AG04449 (cell line): Measurements from ENCODE around the gene STK33.

Source experiments
- CTCF ChIA-PET: fragments of 350-600 bp; formaldehyde crosslinking; extraction: SDS; loops from one replicate; lab custom pipeline; 2021; ENCODE audit warnings: antibody characterized with exemption; lab: Yijun Ruan, JAX
- POLR2A ChIA-PET: fragments of 400-600, 350-600 bp; formaldehyde crosslinking; extraction: SDS; loops from one replicate; lab custom pipeline; 2020; ENCODE audit warnings: antibody characterized with exemption, inconsistent platforms; lab: Yijun Ruan, JAX
- DNase-seq: peaks from one replicate; pipeline ENCODE4 v3.0.0-alpha.2; 2010; ENCODE audit warnings: low read depth, low spot score
- H3K4me3 ChIP-seq: 2 replicates; pipeline ENCODE4 v1.5.1; 2011; ENCODE audit warnings: low read depth, mild to moderate bottlenecking, control low read depth, low read length
- TF ChIP-seq, protein P1 (sequence below): IDR thresholded peaks from one replicate; pipeline ENCODE4 v1.5.1; 2011; ENCODE audit warnings: mild to moderate bottlenecking, moderate library complexity, low read length, control low read depth, inconsistent platforms; ENCODE audit not compliant: insufficient read depth; ENCODE audit errors: missing control alignments

STK33 gene

GRCh38 chr11:8598506-8598905 is 4.5 kb upstream of the STK33 start:
- no peak overlapping the region for H3K4me3 ChIP-seq
- POLR2A ChIA-PET, result no interaction called here
- DNase-seq, result no peak
- CTCF ChIA-PET, result no interaction called here
- TF ChIP-seq, protein P1, sequence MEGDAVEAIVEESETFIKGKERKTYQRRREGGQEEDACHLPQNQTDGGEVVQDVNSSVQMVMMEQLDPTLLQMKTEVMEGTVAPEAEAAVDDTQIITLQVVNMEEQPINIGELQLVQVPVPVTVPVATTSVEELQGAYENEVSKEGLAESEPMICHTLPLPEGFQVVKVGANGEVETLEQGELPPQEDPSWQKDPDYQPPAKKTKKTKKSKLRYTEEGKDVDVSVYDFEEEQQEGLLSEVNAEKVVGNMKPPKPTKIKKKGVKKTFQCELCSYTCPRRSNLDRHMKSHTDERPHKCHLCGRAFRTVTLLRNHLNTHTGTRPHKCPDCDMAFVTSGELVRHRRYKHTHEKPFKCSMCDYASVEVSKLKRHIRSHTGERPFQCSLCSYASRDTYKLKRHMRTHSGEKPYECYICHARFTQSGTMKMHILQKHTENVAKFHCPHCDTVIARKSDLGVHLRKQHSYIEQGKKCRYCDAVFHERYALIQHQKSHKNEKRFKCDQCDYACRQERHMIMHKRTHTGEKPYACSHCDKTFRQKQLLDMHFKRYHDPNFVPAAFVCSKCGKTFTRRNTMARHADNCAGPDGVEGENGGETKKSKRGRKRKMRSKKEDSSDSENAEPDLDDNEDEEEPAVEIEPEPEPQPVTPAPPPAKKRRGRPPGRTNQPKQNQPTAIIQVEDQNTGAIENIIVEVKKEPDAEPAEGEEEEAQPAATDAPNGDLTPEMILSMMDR, result no peak

GRCh38 chr11:8597182-8597581 is 3.2 kb upstream of the STK33 start:
- no peak overlapping the region for H3K4me3 ChIP-seq

GRCh38 chr11:8596504-8597046 is 2.5 kb upstream of the STK33 start:
- ChIA-PET CTCF (no interaction called here), POLR2A (no interaction called here)
- TF ChIP-seq, protein P1, result no peak
- DNase-seq, result no peak
- no peak overlapping the region for H3K4me3 ChIP-seq

More at GRCh38 chr11:8597182-8597581, 3.2 kb upstream of the STK33 start:
- ChIA-PET CTCF (no interaction called here), POLR2A (no interaction called here)
- DNase-seq, result no peak
- TF ChIP-seq, protein P1, result no peak

GRCh38 chr11:8593455-8593854 is 573 bp downstream of the STK33 start:
- DNase-seq, result no peak
- TF ChIP-seq, protein P1, result no peak
- POLR2A ChIA-PET, result no interaction called here
- CTCF ChIA-PET, result interaction anchor here (2.1 kb wide), 1 partner anchor 10 kb away, joined by 13 read pairs; no protein-coding TSS in a partner anchor
- peak overlapping the region; percentile 61 for H3K4me3 ChIP-seq

DNA sequence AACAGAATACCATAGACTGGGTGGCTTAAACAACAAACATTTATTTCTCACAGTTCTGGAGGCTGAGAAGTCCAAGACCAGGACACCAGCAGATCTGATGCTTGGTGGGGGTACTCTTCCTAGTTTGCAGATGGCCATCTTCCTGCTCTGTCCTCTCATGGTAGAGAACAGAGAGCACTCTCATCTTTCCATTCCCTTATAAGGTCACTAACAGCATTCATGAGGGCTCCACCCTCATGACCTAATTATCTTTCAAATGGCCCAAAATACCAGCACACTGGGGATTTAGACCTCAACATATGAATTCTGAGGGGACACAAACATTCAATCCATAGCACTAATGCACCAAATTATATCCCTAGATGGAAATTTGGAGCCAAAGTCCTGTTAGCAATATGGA is 6.1 kb downstream of the STK33 start:
- DNase-seq, result no peak
- ChIA-PET CTCF (interaction anchor here (1.6 kb wide), 1 partner anchor 11 kb away, joined by 7 read pairs; no protein-coding TSS in a partner anchor), POLR2A (no interaction called here)
- no peak overlapping the region for H3K4me3 ChIP-seq
- TF ChIP-seq, protein P1, result no peak

- no peak for DNase-seq
- no peak overlapping the region for H3K4me3 ChIP-seq
- ChIA-PET CTCF (no interaction called here), POLR2A (no interaction called here)
- TF ChIP-seq, protein P1, result no peak
Observed at GRCh38 chr11:8586805-8587204, 7.2 kb downstream of the STK33 start.
